BLaER1 (cell line): ENCODE data around the gene SLC39A12.
"Not testable (repeated sequence)": the region's sequence is repeated elsewhere in the genome, so short reads cannot be mapped to it uniquely, and the experiment has no call there.

Experiments used
- H3K27ac ChIP-seq: shearing (Covaris generic); formaldehyde crosslinking; 2 replicates; pipeline ENCODE4 v1.8.1; 2022
- H3K27me3 ChIP-seq: shearing (Covaris generic); formaldehyde crosslinking; 2 replicates; pipeline ENCODE4 v1.8.1; 2022
- H3K36me3 ChIP-seq: shearing (Covaris generic); formaldehyde crosslinking; 2 replicates; pipeline ENCODE4 v1.8.1; 2022
- H3K4me1 ChIP-seq: shearing (Covaris generic); formaldehyde crosslinking; 2 replicates; pipeline ENCODE4 v1.8.1; 2022
- H3K4me2 ChIP-seq: shearing (Covaris generic); formaldehyde crosslinking; 2 replicates; pipeline ENCODE4 v1.8.1; 2022
- H3K4me3 ChIP-seq: shearing (Covaris generic); formaldehyde crosslinking; 2 replicates; pipeline ENCODE4 v1.8.1; 2022
- H3K9ac ChIP-seq: shearing (Covaris generic); formaldehyde crosslinking; 2 replicates; pipeline ENCODE4 v1.8.1; 2022
- H3K9me3 ChIP-seq: shearing (Covaris generic); formaldehyde crosslinking; 2 replicates; pipeline ENCODE4 v1.8.1; 2022
- H4K20me1 ChIP-seq: shearing (Covaris generic); formaldehyde crosslinking; 2 replicates; pipeline ENCODE4 v1.8.1; 2022
- Cebpa-rat ChIP-seq: shearing (Covaris generic); IDR thresholded peaks from 2 replicates; pipeline ENCODE4 v1.8.1; 2022

Gene SLC39A12

DNA sequence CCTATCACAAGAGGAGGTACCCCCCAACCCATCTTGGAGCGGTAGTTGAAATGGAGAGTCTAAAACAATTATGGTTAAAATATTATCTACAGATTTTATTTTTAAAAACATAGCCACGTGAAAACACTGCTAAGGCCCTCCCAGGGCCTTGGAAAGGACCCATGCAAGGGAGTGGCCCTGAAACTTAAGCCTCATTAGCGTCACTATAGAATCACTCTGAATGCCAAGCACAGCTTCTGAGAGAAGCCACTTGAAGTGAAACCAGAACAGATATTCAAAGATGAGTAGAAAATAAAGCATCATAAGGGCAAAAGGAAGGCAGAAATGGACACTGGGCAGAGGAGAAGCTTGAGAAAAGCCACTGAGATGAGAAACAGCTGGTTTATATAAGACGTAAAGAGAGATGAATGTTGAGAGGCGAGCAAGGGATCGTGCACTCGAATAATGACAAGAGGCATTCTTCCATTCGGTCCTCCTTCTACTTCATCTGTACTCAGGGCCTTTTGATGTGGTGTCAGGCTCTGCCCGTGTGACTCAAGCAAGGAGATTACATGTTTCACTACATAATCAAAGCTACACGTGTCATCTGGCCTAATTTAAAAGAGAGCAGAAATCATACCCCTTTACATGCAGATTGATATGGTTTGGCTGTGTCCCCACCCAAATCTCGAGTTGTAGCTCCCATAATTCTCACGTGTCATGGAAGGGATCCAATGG lies 33.4 kb upstream of the SLC39A12 start:
- no peak overlapping the region for H3K27ac ChIP-seq
- H3K4me3 ChIP-seq: no peak overlapping the region
- no peaks in the 10 kb centered on the region for H3K36me3 ChIP-seq
- H3K4me2 ChIP-seq: peak overlapping the region; percentile 53
- no peak for TF ChIP-seq Cebpa-rat
- H3K4me1 ChIP-seq: peaks cover 8% of the 10 kb centered on the region
- H3K9ac ChIP-seq: no peak overlapping the region
- H3K9me3 ChIP-seq: peaks cover 5% of the 10 kb centered on the region; the same call in 1 of the 2 replicates
- no peaks in the 10 kb centered on the region for H4K20me1 ChIP-seq
- no peaks in the 10 kb centered on the region for H3K27me3 ChIP-seq

DNA sequence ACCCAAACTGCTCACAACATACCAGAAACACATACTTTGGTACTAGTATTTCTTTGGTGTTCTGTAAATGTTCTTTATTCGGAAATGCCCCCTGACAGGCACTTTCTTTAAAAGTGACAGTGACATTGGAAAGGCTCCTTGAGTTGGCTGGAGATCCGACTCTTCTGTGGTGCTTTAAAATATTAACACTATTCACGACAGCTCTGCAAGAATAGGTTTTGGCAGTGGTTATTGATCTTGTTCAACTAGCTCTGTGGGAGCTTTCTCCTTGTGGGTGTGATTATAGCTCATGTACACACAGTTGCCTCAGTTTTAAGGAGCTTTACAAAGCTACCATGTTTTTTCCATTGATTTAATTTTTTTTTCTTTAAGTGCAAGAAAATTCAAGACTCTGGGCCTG lies 30.3 kb upstream of the SLC39A12 start:
- Histone ChIP-seq H3K4me3 (no peak overlapping the region), H3K27ac (no peak overlapping the region), H3K9me3 (peaks cover 5% of the 10 kb centered on the region; the same call in 1 of the 2 replicates), H3K4me1 (peaks cover 8% of the 10 kb centered on the region), H4K20me1 (no peaks in the 10 kb centered on the region), H3K4me2 (no peak overlapping the region), H3K36me3 (no peaks in the 10 kb centered on the region), H3K27me3 (no peaks in the 10 kb centered on the region), H3K9ac (no peak overlapping the region)
- TF ChIP-seq Cebpa-rat: no peak

DNA sequence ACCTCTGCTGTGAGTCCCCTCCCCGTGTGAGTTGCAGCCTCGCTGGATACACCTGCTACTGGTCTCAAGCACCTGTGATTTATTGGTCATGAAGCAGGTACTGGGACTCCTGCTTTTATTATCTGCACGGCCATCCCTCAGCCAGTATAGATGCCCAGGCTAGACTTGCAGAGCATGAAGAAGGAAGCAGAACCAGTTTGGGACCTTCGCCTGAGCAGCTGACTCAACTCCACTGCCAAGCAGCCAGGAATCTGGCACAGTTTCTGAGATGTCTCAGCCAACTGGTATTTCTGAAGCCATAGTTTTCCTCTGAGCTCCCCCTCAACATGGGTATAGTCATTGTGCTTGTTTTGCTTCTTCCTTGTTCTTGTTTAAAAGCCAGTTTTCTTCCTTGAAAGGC lies 28.0 kb upstream of the SLC39A12 start:
- Histone ChIP-seq H3K27ac (no peak overlapping the region), H3K4me1 (peaks cover 2% of the 10 kb centered on the region; the same call in 1 of the 2 replicates), H3K4me3 (no peak overlapping the region), H3K9me3 (peaks cover 9% of the 10 kb centered on the region; the same call in 1 of the 2 replicates), H3K36me3 (no peaks in the 10 kb centered on the region), H3K27me3 (no peaks in the 10 kb centered on the region), H3K9ac (no peak overlapping the region), H4K20me1 (no peaks in the 10 kb centered on the region), H3K4me2 (no peak overlapping the region)
- no peak for TF ChIP-seq Cebpa-rat

DNA sequence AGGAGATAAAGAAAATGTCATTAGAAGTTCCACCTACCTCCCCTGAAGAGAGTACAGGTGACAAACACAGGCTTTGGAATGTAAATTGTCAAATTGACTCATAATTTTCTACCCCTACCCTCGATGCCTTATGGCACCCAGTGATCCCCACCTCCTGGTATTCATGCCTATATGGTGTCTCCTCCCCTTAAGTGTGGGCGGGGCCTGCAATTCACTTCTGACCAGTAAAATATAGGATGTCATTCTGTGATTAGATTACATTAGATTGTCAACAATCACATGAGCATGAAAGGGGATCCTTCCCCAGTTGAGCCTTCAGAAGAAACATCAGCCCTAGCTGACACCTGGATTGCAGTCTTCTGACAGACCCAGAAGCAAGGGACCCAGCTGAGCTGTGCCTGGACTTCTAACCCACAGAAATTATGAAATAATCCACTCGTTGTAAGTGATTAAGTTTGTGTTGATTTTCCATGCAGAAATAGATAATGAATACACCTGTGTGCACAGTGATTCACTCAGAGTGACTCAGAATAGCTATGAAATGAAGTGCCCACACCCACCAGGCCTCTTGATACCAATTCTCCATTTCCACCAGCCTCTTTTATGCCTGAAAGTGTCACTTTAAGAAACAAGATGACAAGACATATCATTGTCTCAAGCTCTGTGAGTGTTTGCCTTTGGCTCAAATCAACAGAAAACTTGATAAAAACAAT lies 8.5 kb upstream of the SLC39A12 start:
- H3K36me3 ChIP-seq: no peaks in the 10 kb centered on the region
- H3K4me2 ChIP-seq: no peak overlapping the region
- 0 out of 2 replicates have a peak, but pooled peaks cover 5% of the 10 kb centered on the region for H3K9me3 ChIP-seq
- H3K4me1 ChIP-seq: 0 out of 2 replicates have a peak, but pooled peaks cover 4% of the 10 kb centered on the region
- no peak overlapping the region for H3K27ac ChIP-seq
- no peaks in the 10 kb centered on the region for H4K20me1 ChIP-seq
- no peaks in the 10 kb centered on the region for H3K27me3 ChIP-seq
- no peak overlapping the region for H3K9ac ChIP-seq
- H3K4me3 ChIP-seq: no peak overlapping the region
- no peak for TF ChIP-seq Cebpa-rat

DNA sequence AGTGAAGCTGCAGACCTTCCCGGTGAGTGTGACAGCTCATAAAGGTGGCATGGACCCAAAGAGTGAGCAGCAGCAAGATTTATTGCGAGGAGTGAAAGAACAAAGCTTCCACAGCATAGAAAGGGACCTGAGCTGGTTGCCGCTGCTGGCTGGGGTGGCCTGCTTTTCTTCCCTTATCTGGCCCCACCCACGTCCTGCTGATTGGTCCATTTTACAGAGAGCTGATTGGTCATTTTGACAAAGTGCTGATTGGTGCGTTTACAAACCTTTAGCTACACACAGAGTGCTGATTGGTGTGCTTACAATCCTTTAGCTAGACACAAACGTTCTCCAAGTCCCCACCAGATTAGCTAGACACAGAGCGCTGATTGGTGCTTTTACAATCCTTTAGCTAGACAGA lies 1.4 kb upstream of the SLC39A12 start:
- not testable (repeated sequence) for H3K4me2 ChIP-seq

DNA sequence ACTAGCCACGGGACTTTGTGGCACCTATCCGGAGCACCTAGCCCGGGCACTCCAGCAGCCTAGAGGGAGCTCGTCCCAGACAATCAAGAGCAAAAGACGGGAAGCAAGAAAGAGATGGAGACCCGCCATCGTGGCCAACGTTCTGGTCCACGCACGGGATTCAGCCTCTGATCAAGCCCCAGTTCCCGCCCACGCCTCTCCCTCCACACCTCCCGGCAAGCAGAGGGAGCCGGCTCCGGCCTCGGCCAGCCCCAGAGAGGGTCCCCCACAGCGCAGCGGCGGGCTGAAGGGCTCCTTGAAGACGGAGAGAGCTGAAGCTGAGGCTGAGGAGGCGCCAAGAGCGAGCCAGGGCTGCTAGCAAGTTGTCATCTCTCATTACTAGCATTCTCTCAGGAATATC lies 992 bp upstream of the SLC39A12 start:
- TF ChIP-seq Cebpa-rat: no peak
- H3K9me3 ChIP-seq: peaks cover 16% of the 10 kb centered on the region
- H3K4me3 ChIP-seq: no peak overlapping the region
- H3K36me3 ChIP-seq: no peaks in the 10 kb centered on the region
- peaks cover 15% of the 10 kb centered on the region for H3K4me1 ChIP-seq
- no peaks in the 10 kb centered on the region for H4K20me1 ChIP-seq
- H3K4me2 ChIP-seq: no peak overlapping the region
- H3K9ac ChIP-seq: no peak overlapping the region
- H3K27ac ChIP-seq: no peak overlapping the region
- H3K27me3 ChIP-seq: no peaks in the 10 kb centered on the region

More for the DNA sequence above, 1.4 kb upstream of the SLC39A12 start:
- H3K27me3 ChIP-seq, H3K4me3 ChIP-seq, H4K20me1 ChIP-seq, H3K36me3 ChIP-seq, H3K27ac ChIP-seq, H3K9ac ChIP-seq: not testable (repeated sequence)
- Histone ChIP-seq H3K9me3 (peaks cover 16% of the 10 kb centered on the region), H3K4me1 (peaks cover 11% of the 10 kb centered on the region)

DNA sequence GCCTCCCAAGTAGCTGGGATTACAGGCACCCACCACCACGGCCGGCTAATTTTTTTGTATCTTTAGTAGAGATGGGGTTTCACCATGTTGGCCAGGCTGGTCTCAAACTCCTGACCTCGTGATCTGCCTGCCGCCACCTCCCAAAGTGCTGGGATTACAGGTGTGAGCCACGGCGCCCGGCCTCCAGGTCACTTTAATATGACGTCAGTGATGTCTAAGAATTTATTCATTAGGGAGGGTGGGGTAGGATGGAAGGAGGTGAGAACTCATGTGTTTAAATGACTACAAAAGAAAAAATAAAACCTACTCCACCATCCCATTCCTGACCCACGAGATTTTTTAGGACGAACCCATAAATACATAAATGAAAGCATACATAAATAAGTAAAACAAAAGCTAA lies 2.7 kb downstream of the SLC39A12 start:
- H3K9ac ChIP-seq, H3K4me3 ChIP-seq, H4K20me1 ChIP-seq, H3K36me3 ChIP-seq, H3K27ac ChIP-seq, H3K27me3 ChIP-seq: not testable (repeated sequence)
- Histone ChIP-seq H3K4me2 (peak overlapping the region; percentile 54; the same call in 1 of the 2 replicates), H3K4me1 (peaks cover 19% of the 10 kb centered on the region), H3K9me3 (peaks cover 11% of the 10 kb centered on the region)

DNA sequence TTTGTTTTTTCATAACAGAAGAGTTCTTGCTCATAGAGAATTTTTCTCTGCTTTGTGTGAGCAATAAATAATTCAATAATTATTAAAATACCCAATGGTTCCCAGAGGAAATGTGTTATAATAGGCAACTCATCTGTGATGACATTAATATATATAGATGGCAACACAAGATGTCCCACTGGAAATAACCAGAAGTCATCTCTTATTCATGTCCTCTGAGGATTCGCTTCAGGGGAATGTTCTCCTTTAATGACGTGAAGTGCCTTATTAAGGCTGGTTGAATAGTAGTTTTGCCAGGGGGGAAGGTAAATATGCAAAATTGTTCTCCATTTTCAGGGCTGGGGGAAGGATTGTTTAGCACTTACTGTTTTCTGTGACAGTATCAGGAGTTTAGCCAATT lies 3.1 kb downstream of the SLC39A12 start:
- peak overlapping the region; percentile 54 for H3K4me2 ChIP-seq

DNA sequence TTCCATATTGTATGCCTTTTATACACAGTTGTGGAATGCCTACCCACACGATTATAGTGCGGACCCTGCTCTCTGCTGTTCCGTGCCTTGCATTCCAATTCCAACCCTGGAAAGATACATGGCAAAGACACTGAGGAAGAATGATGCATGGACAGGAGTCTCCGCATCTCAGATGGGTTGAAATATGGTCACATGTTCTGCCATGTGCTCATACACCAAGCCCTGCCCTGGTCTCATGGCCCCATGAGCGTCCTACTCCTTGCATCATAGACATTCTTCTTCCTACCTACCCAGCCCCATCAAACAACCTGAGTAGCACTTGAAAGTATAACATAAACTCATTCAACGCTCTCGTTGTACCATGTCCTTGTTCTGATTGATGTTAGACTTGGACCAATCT lies 6.3 kb downstream of the SLC39A12 start:
- no peaks in the 10 kb centered on the region for H3K36me3 ChIP-seq
- no peak overlapping the region for H3K9ac ChIP-seq
- H3K9me3 ChIP-seq: peaks cover 12% of the 10 kb centered on the region
- H3K4me3 ChIP-seq: no peak overlapping the region
- TF ChIP-seq Cebpa-rat: no peak
- H3K27me3 ChIP-seq: no peaks in the 10 kb centered on the region
- no peaks in the 10 kb centered on the region for H4K20me1 ChIP-seq
- H3K27ac ChIP-seq: no peak overlapping the region
- H3K4me1 ChIP-seq: peaks cover 19% of the 10 kb centered on the region
- no peak overlapping the region for H3K4me2 ChIP-seq

More for the DNA sequence above, 3.1 kb downstream of the SLC39A12 start:
- Histone ChIP-seq H3K27me3 (no peaks in the 10 kb centered on the region), H4K20me1 (no peaks in the 10 kb centered on the region), H3K27ac (no peak overlapping the region), H3K9ac (no peak overlapping the region), H3K9me3 (peaks cover 16% of the 10 kb centered on the region), H3K4me3 (no peak overlapping the region), H3K36me3 (no peaks in the 10 kb centered on the region), H3K4me1 (peaks cover 19% of the 10 kb centered on the region)
- TF ChIP-seq Cebpa-rat: no peak

DNA sequence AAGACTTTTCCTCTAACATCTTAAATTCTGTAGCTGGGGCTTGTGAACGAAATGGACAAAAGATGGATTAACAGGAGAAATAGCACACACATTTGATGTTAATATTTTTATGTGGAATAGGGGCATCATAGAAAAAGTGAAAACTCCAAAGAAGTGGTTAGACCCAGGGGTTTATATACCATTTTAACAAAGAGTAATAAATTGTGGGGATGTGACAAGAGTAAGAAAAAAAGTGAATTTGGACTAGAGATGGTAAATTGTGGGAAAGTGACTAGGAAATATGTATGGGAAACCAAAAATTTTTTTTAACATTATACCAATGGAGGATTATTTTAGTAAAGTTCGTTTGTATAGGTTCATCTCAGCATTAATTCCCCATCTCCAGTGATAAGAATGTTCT lies 8.2 kb downstream of the SLC39A12 start:
- Histone ChIP-seq H3K27me3 (no peaks in the 10 kb centered on the region), H3K36me3 (no peaks in the 10 kb centered on the region), H3K4me1 (peaks cover 13% of the 10 kb centered on the region), H3K4me2 (no peak overlapping the region), H3K27ac (no peak overlapping the region), H3K9me3 (peaks cover 12% of the 10 kb centered on the region), H3K4me3 (no peak overlapping the region), H3K9ac (no peak overlapping the region), H4K20me1 (no peaks in the 10 kb centered on the region)
- no peak for TF ChIP-seq Cebpa-rat
